ENCODE measurements around the gene ACOT6. TPM values are rescaled to one million over a fixed set of nuclear protein-coding genes. Genes with fewer than 3 reads are reported as not detected.
"Not testable (repeated sequence)": the region's sequence is repeated elsewhere in the genome, so short reads cannot be mapped to it uniquely, and the experiment has no call there.

Gene ACOT6
- total RNA-seq: not detected
- polyA plus RNA-seq: under 1 TPM in 1 of 4 donors, not detected in 3; 0.16 TPM

GRCh38 chr14:73612339-73613045 is at the start of gene ACOT6:
ACOT6 (plus strand) TSS chr14:73612517; CDS start chr14:73612572, 55 bp downstream.
- no peaks in the 10 kb centered on the region for H3K9me3 ChIP-seq (ENCODE audit: control insufficient read depth in 2 of 2, low read length in 2 of 2)
- H3K27me3 ChIP-seq (ENCODE audit: control insufficient read depth, insufficient read depth, low read length): no peaks in the 10 kb centered on the region
- H3K4me1 ChIP-seq (ENCODE audit: control insufficient read depth, insufficient read depth, low read length, poor library complexity, severe bottlenecking): no peaks in the 10 kb centered on the region
- H3K4me3 Mint-ChIP-seq: peak within 1 kb of the TSS; percentile 86 to 93 (median 88)
- DNase-seq (peak; percentile 35 to 78 (median 73)), ATAC-seq (ENCODE audit: low read depth in 2 of 2) (peak; percentile 87 to 91)
- no peaks in the 10 kb centered on the region for H3K36me3 Mint-ChIP-seq
- peaks cover 6% of the 10 kb centered on the region for H3K27me3 Mint-ChIP-seq
- no peaks in the 10 kb centered on the region for H3K36me3 ChIP-seq (ENCODE audit: control insufficient read depth, insufficient read depth, low read length)
- peaks cover 0 to 10% (median under 1%) of the 10 kb centered on the region in 4 donors for H3K4me1 Mint-ChIP-seq
- peak within 1 kb of the TSS; percentile 58 for H3K4me3 ChIP-seq (ENCODE audit: low read depth, low read length)
- peaks cover 0 to 2% (median 0%) of the 10 kb centered on the region in 7 donors for H3K9me3 Mint-ChIP-seq
- no peak within 1 kb of the TSS for H3K27ac ChIP-seq (ENCODE audit: insufficient read depth, low read length, poor library complexity, severe bottlenecking)
- peak within 1 kb of the TSS in 2 of 3 donors; percentile 76 to 77 for H3K27ac Mint-ChIP-seq

GRCh38 chr14:73562696-73563095 is 49.6 kb upstream of the ACOT6 start:
- Mint-ChIP-seq H3K4me3 (peak overlapping the region in 1 of 4 donors; percentile 16), H3K9me3 (peaks cover 0 to 13% (median 2%) of the 10 kb centered on the region in 7 donors), H3K4me1 (peaks cover 12 to 30% (median 26%) of the 10 kb centered on the region in 4 donors), H3K36me3 (peaks cover 17% of the 10 kb centered on the region)
- H3K27me3 ChIP-seq (ENCODE audit: control insufficient read depth, insufficient read depth, low read length); DNase-seq; H3K36me3 ChIP-seq (ENCODE audit: control insufficient read depth, insufficient read depth, low read length); H3K27me3 Mint-ChIP-seq; H3K9me3 ChIP-seq (ENCODE audit: control insufficient read depth in 2 of 2, low read length in 2 of 2); H3K27ac ChIP-seq (ENCODE audit: insufficient read depth, low read length, poor library complexity, severe bottlenecking); ATAC-seq (ENCODE audit: low read depth in 2 of 2); H3K4me3 ChIP-seq (ENCODE audit: low read depth, low read length); H3K27ac Mint-ChIP-seq: not testable (repeated sequence)
- peaks cover 17% of the 10 kb centered on the region for H3K4me1 ChIP-seq (ENCODE audit: control insufficient read depth, insufficient read depth, low read length, poor library complexity, severe bottlenecking)

- Mint-ChIP-seq H3K36me3 (peaks cover 17% of the 10 kb centered on the region), H3K4me1 (peaks cover 22 to 57% (median 42%) of the 10 kb centered on the region in 4 donors), H3K9me3 (peaks cover 0 to 13% (median 2%) of the 10 kb centered on the region in 7 donors)
- DNase-seq; H3K9me3 ChIP-seq (ENCODE audit: control insufficient read depth in 2 of 2, low read length in 2 of 2); ATAC-seq (ENCODE audit: low read depth in 2 of 2); H3K27ac ChIP-seq (ENCODE audit: insufficient read depth, low read length, poor library complexity, severe bottlenecking); H3K4me3 ChIP-seq (ENCODE audit: low read depth, low read length); H3K4me3 Mint-ChIP-seq; H3K27me3 ChIP-seq (ENCODE audit: control insufficient read depth, insufficient read depth, low read length); H3K36me3 ChIP-seq (ENCODE audit: control insufficient read depth, insufficient read depth, low read length); H3K27ac Mint-ChIP-seq; H3K27me3 Mint-ChIP-seq: not testable (repeated sequence)
- H3K4me1 ChIP-seq (ENCODE audit: control insufficient read depth, insufficient read depth, low read length, poor library complexity, severe bottlenecking): peaks cover 38% of the 10 kb centered on the region
Observed at GRCh38 chr14:73566431-73566830, 45.9 kb upstream of the ACOT6 start.

- ATAC-seq (ENCODE audit: low read depth in 2 of 2); H3K27ac Mint-ChIP-seq; H3K9me3 Mint-ChIP-seq; H3K9me3 ChIP-seq (ENCODE audit: control insufficient read depth in 2 of 2, low read length in 2 of 2); H3K27me3 ChIP-seq (ENCODE audit: control insufficient read depth, insufficient read depth, low read length); H3K27ac ChIP-seq (ENCODE audit: insufficient read depth, low read length, poor library complexity, severe bottlenecking); H3K27me3 Mint-ChIP-seq; H3K36me3 ChIP-seq (ENCODE audit: control insufficient read depth, insufficient read depth, low read length); DNase-seq: not testable (repeated sequence)
- Mint-ChIP-seq H3K36me3 (peaks cover 17% of the 10 kb centered on the region), H3K4me3 (peak overlapping the region; percentile 81 to 98 (median 97)), H3K4me1 (peaks cover 22 to 57% (median 42%) of the 10 kb centered on the region in 4 donors)
- H3K4me1 ChIP-seq (ENCODE audit: control insufficient read depth, insufficient read depth, low read length, poor library complexity, severe bottlenecking): peaks cover 38% of the 10 kb centered on the region
- H3K4me3 ChIP-seq (ENCODE audit: low read depth, low read length): peak overlapping the region; percentile 82
Observed at GRCh38 chr14:73566935-73567334, 45.4 kb upstream of the ACOT6 start.

GRCh38 chr14:73567358-73567757 is 45.0 kb upstream of the ACOT6 start:
- peak overlapping the region; percentile 82 for H3K4me3 ChIP-seq (ENCODE audit: low read depth, low read length)
- DNase-seq (no peak), ATAC-seq (ENCODE audit: low read depth in 2 of 2) (no peak)
- Mint-ChIP-seq H3K36me3 (peaks cover 19% of the 10 kb centered on the region), H3K4me1 (peaks cover 22 to 57% (median 44%) of the 10 kb centered on the region in 4 donors), H3K4me3 (peak overlapping the region; percentile 96 to 98 (median 97)), H3K9me3 (peaks cover 0 to 6% (median 2%) of the 10 kb centered on the region in 7 donors), H3K27me3 (no peaks in the 10 kb centered on the region), H3K27ac (peak overlapping the region in 2 of 3 donors; percentile 85 to 96)
- H3K9me3 ChIP-seq (ENCODE audit: control insufficient read depth in 2 of 2, low read length in 2 of 2): no peaks in the 10 kb centered on the region
- H3K36me3 ChIP-seq (ENCODE audit: control insufficient read depth, insufficient read depth, low read length): no peaks in the 10 kb centered on the region
- H3K27me3 ChIP-seq (ENCODE audit: control insufficient read depth, insufficient read depth, low read length): no peaks in the 10 kb centered on the region
- no peak overlapping the region for H3K27ac ChIP-seq (ENCODE audit: insufficient read depth, low read length, poor library complexity, severe bottlenecking)
- H3K4me1 ChIP-seq (ENCODE audit: control insufficient read depth, insufficient read depth, low read length, poor library complexity, severe bottlenecking): peaks cover 38% of the 10 kb centered on the region

GRCh38 chr14:73567951-73568885 is 44.1 kb upstream of the ACOT6 start:
- H3K9me3 Mint-ChIP-seq: no peaks in the 10 kb centered on the region
- DNase-seq (peak in 1 of 3 donors; percentile 42), ATAC-seq (ENCODE audit: low read depth in 2 of 2) (no peak)
- peaks cover 38% of the 10 kb centered on the region for H3K4me1 ChIP-seq (ENCODE audit: control insufficient read depth, insufficient read depth, low read length, poor library complexity, severe bottlenecking)
- peaks cover 19% of the 10 kb centered on the region for H3K36me3 Mint-ChIP-seq
- H3K4me1 Mint-ChIP-seq: peaks cover 22 to 61% (median 39%) of the 10 kb centered on the region in 4 donors
- H3K4me3 ChIP-seq (ENCODE audit: low read depth, low read length): peak overlapping the region; percentile 82
- peak overlapping the region; percentile 96 to 98 (median 97) for H3K4me3 Mint-ChIP-seq
- H3K27me3 Mint-ChIP-seq: no peaks in the 10 kb centered on the region
- H3K27ac ChIP-seq (ENCODE audit: insufficient read depth, low read length, poor library complexity, severe bottlenecking): peak overlapping the region; percentile 79
- no peaks in the 10 kb centered on the region for H3K27me3 ChIP-seq (ENCODE audit: control insufficient read depth, insufficient read depth, low read length)
- H3K36me3 ChIP-seq (ENCODE audit: control insufficient read depth, insufficient read depth, low read length): no peaks in the 10 kb centered on the region
- H3K9me3 ChIP-seq (ENCODE audit: control insufficient read depth in 2 of 2, low read length in 2 of 2): no peaks in the 10 kb centered on the region
- H3K27ac Mint-ChIP-seq: peak overlapping the region; percentile 85 to 99 (median 96)

- peaks cover 22 to 61% (median 39%) of the 10 kb centered on the region in 4 donors for H3K4me1 Mint-ChIP-seq
- H3K4me3 Mint-ChIP-seq: peak overlapping the region; percentile 96 to 98 (median 97)
- Histone ChIP-seq H3K4me1 (ENCODE audit: control insufficient read depth, insufficient read depth, low read length, poor library complexity, severe bottlenecking) (peaks cover 38% of the 10 kb centered on the region), H3K27ac (ENCODE audit: insufficient read depth, low read length, poor library complexity, severe bottlenecking) (peak overlapping the region; percentile 79), H3K4me3 (ENCODE audit: low read depth, low read length) (peak overlapping the region; percentile 82)
- not testable (repeated sequence) for H3K9me3 ChIP-seq (ENCODE audit: control insufficient read depth in 2 of 2, low read length in 2 of 2); H3K9me3 Mint-ChIP-seq; H3K27me3 ChIP-seq (ENCODE audit: control insufficient read depth, insufficient read depth, low read length); H3K36me3 ChIP-seq (ENCODE audit: control insufficient read depth, insufficient read depth, low read length); H3K27me3 Mint-ChIP-seq; ATAC-seq (ENCODE audit: low read depth in 2 of 2); DNase-seq
- peak overlapping the region; percentile 85 to 99 (median 96) for H3K27ac Mint-ChIP-seq
- H3K36me3 Mint-ChIP-seq: peaks cover 20% of the 10 kb centered on the region
Observed at GRCh38 chr14:73568886-73569184, 43.5 kb upstream of the ACOT6 start.

Data from CD4-positive, CD25-positive, alpha-beta regulatory T cell (primary cell).